GM18858 (cell line): Measurements from ENCODE around the gene CHGA.

ENCODE experiments used
- ATAC-seq: cut with Tn5 transposase; IDR thresholded peaks from one replicate; pipeline ENCODE4 v1.9.1; 2021; ENCODE audit not compliant: unreplicated experiment

The CHGA gene

GRCh38 chr14:92922883-92923743 lies at the start of gene CHGA:
Gene CHGA, plus strand, starts transcription at chr14:92923150. Its CDS starts 210 bp downstream, at chr14:92923360.
- no peak for ATAC-seq

GRCh38 chr14:92874962-92875661 lies 47.8 kb upstream of the CHGA start:
- no peak for ATAC-seq

- ATAC-seq = no peak
Measured at GRCh38 chr14:92877757-92878431, 45.1 kb upstream of the CHGA start.

- ATAC-seq = no peak
Measured at GRCh38 chr14:92880351-92880750, 42.6 kb upstream of the CHGA start.

- no peak for ATAC-seq
Measured at GRCh38 chr14:92880851-92881250, 42.1 kb upstream of the CHGA start.

- no peak for ATAC-seq
Measured at GRCh38 chr14:92883066-92883465, 39.9 kb upstream of the CHGA start.

GRCh38 chr14:92884410-92884809 lies 38.5 kb upstream of the CHGA start:
- no peak for ATAC-seq

GRCh38 chr14:92885279-92886061 lies 37.5 kb upstream of the CHGA start:
- no peak for ATAC-seq

- no peak for ATAC-seq
Measured at GRCh38 chr14:92886337-92886736, 36.6 kb upstream of the CHGA start.

GRCh38 chr14:92887157-92887556 lies 35.8 kb upstream of the CHGA start:
- no peak for ATAC-seq

- no peak for ATAC-seq
Measured at GRCh38 chr14:92888896-92889295, 34.1 kb upstream of the CHGA start.

GRCh38 chr14:92890830-92891588 lies 31.9 kb upstream of the CHGA start:
- no peak for ATAC-seq

GRCh38 chr14:92892589-92892988 lies 30.4 kb upstream of the CHGA start:
- no peak for ATAC-seq

- ATAC-seq = no peak
Measured at GRCh38 chr14:92895352-92895878, 27.5 kb upstream of the CHGA start.

- no peak for ATAC-seq
Measured at GRCh38 chr14:92897922-92898565, 24.9 kb upstream of the CHGA start.

GRCh38 chr14:92898566-92899131 lies 24.3 kb upstream of the CHGA start:
- no peak for ATAC-seq

- ATAC-seq = no peak
Measured at GRCh38 chr14:92900660-92901059, 22.3 kb upstream of the CHGA start.

- ATAC-seq = no peak
Measured at GRCh38 chr14:92902191-92902590, 20.8 kb upstream of the CHGA start.

- no peak for ATAC-seq
Measured at GRCh38 chr14:92902726-92903125, 20.2 kb upstream of the CHGA start.
